OCI-LY3 (cell line): ENCODE measurements around the gene PILRA.
A peak's percentile ranks its signal among the peaks of the same experiment; 100 is the strongest.
"Not testable (repeated sequence)": the region's sequence is repeated elsewhere in the genome, so short reads cannot be mapped to it uniquely, and the experiment has no call there.

Experiments
- H2AFZ ChIP-seq: fragments of 200-600, 300-600 bp; shearing (Covaris generic); 2 replicates; pipeline ENCODE4 v1.6.0; 2014; ENCODE audit warnings: antibody characterized with exemption, low read depth, low read length
- H3K27ac ChIP-seq: fragments of 200-600, 300-600 bp; sonication (generic); 2 replicates; pipeline ENCODE4 v1.5.1; 2014; ENCODE audit warnings: mild to moderate bottlenecking, low read length, moderate library complexity, mixed read lengths
- H3K27me3 ChIP-seq: fragments of 200-600, 300-600 bp; sonication (generic); 2 replicates; pipeline ENCODE4 v1.6.1; 2014; ENCODE audit warnings: low read depth, low read length, mixed read lengths
- H3K36me3 ChIP-seq: fragments of 200-600, 300-600 bp; sonication (generic); replicated peaks from 2 replicates; pipeline ENCODE3; 2014; ENCODE audit warnings: low read depth, low read length, mixed read lengths
- H3K4me1 ChIP-seq: fragments of 300-600, 200-600 bp; sonication (generic); 2 replicates; pipeline ENCODE4 v1.6.1; 2014; ENCODE audit warnings: low read length, mixed read lengths
- H3K4me2 ChIP-seq: fragments of 200-600, 300-600 bp; sonication (generic); 2 replicates; pipeline ENCODE4 v1.6.1; 2014; ENCODE audit warnings: low read length, mixed read lengths
- H3K4me3 ChIP-seq: fragments of 300-600, 200-600 bp; sonication (generic); 2 replicates; pipeline ENCODE4 v1.5.1; 2014; ENCODE audit warnings: antibody characterized with exemption, mild to moderate bottlenecking, low read length, moderate library complexity
- H3K79me2 ChIP-seq: fragments of 300-600, 200-600 bp; shearing (Covaris generic); 2 replicates; pipeline ENCODE4 v1.6.1; 2014; ENCODE audit warnings: mild to moderate bottlenecking, low read length, mixed read lengths
- H3K9ac ChIP-seq: fragments of 300-600, 200-600 bp; shearing (Covaris generic); 2 replicates; pipeline ENCODE4 v1.6.0; 2014; ENCODE audit warnings: mild to moderate bottlenecking, low read length, moderate library complexity
- H3K9me3 ChIP-seq: fragments of 200-600, 300-600 bp; shearing (Covaris generic); 2 replicates; pipeline ENCODE4 v1.6.1; 2014; ENCODE audit warnings: low read length, mixed read lengths; ENCODE audit not compliant: insufficient read depth
- H4K20me1 ChIP-seq: fragments of 200-600, 300-600 bp; sonication (generic); 2 replicates; pipeline ENCODE4 v1.6.1; 2016; ENCODE audit warnings: low read length, mixed read lengths; ENCODE audit not compliant: insufficient read depth
- CTCF ChIP-seq: fragments of 200-600, 300-600 bp; sonication (generic); IDR thresholded peaks from 2 replicates; pipeline ENCODE4 v1.5.1; 2014; ENCODE audit warnings: antibody characterized with exemption, low read length, low read depth
- EZH2phosphoT487 ChIP-seq: fragments of 200-600 bp; shearing (Covaris generic); IDR thresholded peaks from 2 replicates; pipeline ENCODE4 v1.6.1; 2018; ENCODE audit warnings: antibody characterized with exemption, mixed run types, low read depth

Gene PILRA

GRCh38 chr7:100374601-100375000 lies 1.3 kb downstream of the PILRA start:
- peak overlapping the region; percentile 15; the same call in 1 of the 2 replicates for H3K27ac ChIP-seq
- H3K4me3 ChIP-seq = peak overlapping the region; percentile 81
- no peaks in the 10 kb centered on the region for H3K9me3 ChIP-seq
- peak overlapping the region; percentile 85 for H3K9ac ChIP-seq
- TF ChIP-seq CTCF = no peak
- TF ChIP-seq EZH2phosphoT487 = no peak
- H3K36me3 ChIP-seq = no peaks in the 10 kb centered on the region
- peaks cover 6% of the 10 kb centered on the region; the same call in 1 of the 2 replicates for H3K27me3 ChIP-seq
- H3K4me1 ChIP-seq = peaks cover 51% of the 10 kb centered on the region
- H3K4me2 ChIP-seq = peak overlapping the region; percentile 98
- H3K79me2 ChIP-seq = no peaks in the 10 kb centered on the region
- H4K20me1 ChIP-seq = no peaks in the 10 kb centered on the region
- H2AFZ ChIP-seq = peak overlapping the region; percentile 57; the same call in 1 of the 2 replicates

- Histone ChIP-seq H3K9me3 (no peaks in the 10 kb centered on the region), H3K4me2 (0 out of 2 replicates have a peak overlapping the region, but pooled peaks have one; percentile 4), H3K79me2 (no peaks in the 10 kb centered on the region), H3K27ac (no peak overlapping the region), H3K27me3 (peaks cover 6% of the 10 kb centered on the region; the same call in 1 of the 2 replicates), H3K4me1 (peaks cover 51% of the 10 kb centered on the region), H2AFZ (no peak overlapping the region), H3K4me3 (no peak overlapping the region), H3K36me3 (no peaks in the 10 kb centered on the region), H3K9ac (no peak overlapping the region), H4K20me1 (no peaks in the 10 kb centered on the region)
- TF ChIP-seq CTCF (no peak), EZH2phosphoT487 (no peak)
Measured at GRCh38 chr7:100376066-100376465, 2.8 kb downstream of the PILRA start.

- H3K79me2 ChIP-seq = no peaks in the 10 kb centered on the region
- no peaks in the 10 kb centered on the region for H4K20me1 ChIP-seq
- H2AFZ ChIP-seq = no peak overlapping the region
- no peak overlapping the region for H3K4me3 ChIP-seq
- H3K36me3 ChIP-seq = no peaks in the 10 kb centered on the region
- no peak overlapping the region for H3K9ac ChIP-seq
- H3K4me1 ChIP-seq = peaks cover 34% of the 10 kb centered on the region
- peaks cover 6% of the 10 kb centered on the region; the same call in 1 of the 2 replicates for H3K27me3 ChIP-seq
- no peaks in the 10 kb centered on the region for H3K9me3 ChIP-seq
- no peak overlapping the region for H3K27ac ChIP-seq
- no peak for TF ChIP-seq CTCF
- no peak for TF ChIP-seq EZH2phosphoT487
- H3K4me2 ChIP-seq = no peak overlapping the region
Measured at GRCh38 chr7:100378114-100378755, 4.9 kb downstream of the PILRA start.

- H3K27me3 ChIP-seq = peaks cover under 1% of the 10 kb centered on the region; the same call in 1 of the 2 replicates
- H3K4me2 ChIP-seq = no peak overlapping the region
- no peak overlapping the region for H3K4me3 ChIP-seq
- H3K9me3 ChIP-seq = no peaks in the 10 kb centered on the region
- no peaks in the 10 kb centered on the region for H3K36me3 ChIP-seq
- no peaks in the 10 kb centered on the region for H4K20me1 ChIP-seq
- TF ChIP-seq EZH2phosphoT487 = no peak
- no peak for TF ChIP-seq CTCF
- no peaks in the 10 kb centered on the region for H3K79me2 ChIP-seq
- no peak overlapping the region for H3K27ac ChIP-seq
- no peak overlapping the region for H3K9ac ChIP-seq
- peaks cover 28% of the 10 kb centered on the region for H3K4me1 ChIP-seq
- no peak overlapping the region for H2AFZ ChIP-seq
Measured at GRCh38 chr7:100380196-100380595, 6.9 kb downstream of the PILRA start.

- not testable (repeated sequence) for H3K79me2 ChIP-seq, H3K36me3 ChIP-seq, H3K9me3 ChIP-seq, H4K20me1 ChIP-seq, H3K4me2 ChIP-seq, H3K9ac ChIP-seq, H2AFZ ChIP-seq, H3K4me3 ChIP-seq, H3K27ac ChIP-seq, H3K27me3 ChIP-seq
- peaks cover 24% of the 10 kb centered on the region for H3K4me1 ChIP-seq
Measured at GRCh38 chr7:100381531-100382233, 8.4 kb downstream of the PILRA start.

GRCh38 chr7:100382234-100382853 lies 9.1 kb downstream of the PILRA start:
- peaks cover 24% of the 10 kb centered on the region for H3K4me1 ChIP-seq
- not testable (repeated sequence) for H3K4me3 ChIP-seq, H3K27me3 ChIP-seq, H3K79me2 ChIP-seq, H4K20me1 ChIP-seq, H3K9me3 ChIP-seq, H3K27ac ChIP-seq, H3K36me3 ChIP-seq, H2AFZ ChIP-seq, H3K9ac ChIP-seq, H3K4me2 ChIP-seq
